GM12878 (cell line): ENCODE results near the gene SULF2. TPM values are rescaled to one million over a fixed set of nuclear protein-coding genes. Genes with fewer than 3 reads are reported as not detected.

Experiments used
- ATAC-seq: fragments of 200-7000 bp; cut with Tn5 transposase; 3 replicates; pipeline ENCODE4 v1.9.1; 2020; ENCODE audit warnings: mild to moderate bottlenecking, moderate library complexity
- BruUV-seq: library from RNA; stranded (reverse); fragments of 400-500 nt; replicated peaks from 2 replicates; lab custom pipeline; 2021; lab: Mats Ljungman, UMichigan
- CTCF ChIA-PET: fragments of 300-600 bp; sonication (Branson Sonifier 250); formaldehyde crosslinking; extraction: SDS; loops from one replicate; lab custom pipeline; 2021; ENCODE audit warnings: inconsistent platforms; lab: Yijun Ruan, JAX
- POLR2A ChIA-PET: fragments of 350-600 bp; formaldehyde crosslinking; extraction: SDS; loops from one replicate; lab custom pipeline; 2021; ENCODE audit warnings: inconsistent platforms; lab: Charles Lee
- RAD21 ChIA-PET: fragments of 300-600 bp; sonication (Branson Sonifier 250); formaldehyde crosslinking; loops from one replicate; lab custom pipeline; 2023; ENCODE audit warnings: antibody characterized with exemption; ENCODE audit not compliant: unreplicated experiment; lab: Charles Lee
- SMC1A ChIA-PET: fragments of 300-600 bp; sonication (Branson Sonifier 250); formaldehyde crosslinking; loops from one replicate; lab custom pipeline; 2023; ENCODE audit not compliant: unreplicated experiment, uncharacterized antibody; lab: Charles Lee
- DNase-seq: peaks from one replicate; pipeline ENCODE4 v3.0.0-alpha.2; 2011; ENCODE audit warnings: low read depth, low spot score
- FAIRE-seq: peaks from 3 replicates; lab custom pipeline; 2011; peaks lifted over from hg19 to GRCh38; lab: Jason Lieb, UNC
- H2AFZ ChIP-seq: 2 replicates; pipeline ENCODE4 v1.6.0; 2011; ENCODE audit warnings: low read depth, low read length, control low read depth; ENCODE audit not compliant: control insufficient read depth
- H3K27ac ChIP-seq: 2 replicates; pipeline ENCODE4 v1.5.1; 2011; ENCODE audit warnings: control low read depth; ENCODE audit not compliant: control insufficient read depth, insufficient read depth
- H3K27me3 ChIP-seq, 2 experiments: replicated peaks in 1 of 2; 2 replicates each; pipeline versions ENCODE4 v1.6.0 to v1.6.1; 2011; ENCODE audit warnings: low read length in 1 of 2; ENCODE audit not compliant: control insufficient read depth in 2 of 2, insufficient read depth in 2 of 2
- H3K36me3 ChIP-seq, 2 experiments: 2 replicates each; pipeline ENCODE4 v1.5.1; 2011; ENCODE audit warnings: low read length in 1 of 2; ENCODE audit not compliant: control insufficient read depth in 2 of 2, insufficient read depth in 2 of 2
- H3K4me1 ChIP-seq: 2 replicates; pipeline ENCODE4 v1.6.1; 2011; ENCODE audit warnings: mild to moderate bottlenecking, low read length, moderate library complexity, mixed read lengths; ENCODE audit not compliant: control insufficient read depth, insufficient read depth
- H3K4me2 ChIP-seq: 2 replicates; pipeline ENCODE4 v1.6.0; 2011; ENCODE audit warnings: control low read depth; ENCODE audit not compliant: control insufficient read depth, insufficient read depth
- H3K4me3 ChIP-seq: fragments of 200-600 bp; sonication (generic); 2 replicates; pipeline ENCODE4 v1.5.1; 2016
- H3K79me2 ChIP-seq: 2 replicates; pipeline ENCODE4 v1.6.0; 2011; ENCODE audit warnings: low read length; ENCODE audit not compliant: control insufficient read depth, insufficient read depth
- H3K9ac ChIP-seq: 2 replicates; pipeline ENCODE4 v1.8.0; 2011; ENCODE audit warnings: low read length, control low read depth, mixed read lengths; ENCODE audit not compliant: control insufficient read depth, insufficient read depth
- H3K9me3 ChIP-seq: replicated peaks from 3 replicates; pipeline ENCODE4 v1.5.1; 2011; ENCODE audit warnings: mild to moderate bottlenecking, low read length; ENCODE audit not compliant: control insufficient read depth, insufficient read depth
- H4K20me1 ChIP-seq: 2 replicates; pipeline ENCODE4 v1.6.0; 2011; ENCODE audit not compliant: control insufficient read depth, insufficient read depth
- ATF3 ChIP-seq: IDR thresholded peaks from 2 replicates; pipeline ENCODE4 v1.6.1; 2011; ENCODE audit warnings: low read depth, mild to moderate bottlenecking, low read length, moderate library complexity, borderline replicate concordance; ENCODE audit errors: extremely low read depth
- ATF7 ChIP-seq: fragments of 450-650 bp; IDR thresholded peaks from 2 replicates; pipeline ENCODE4 v1.6.1; 2016; ENCODE audit warnings: low read depth, mild to moderate bottlenecking
- BCLAF1 ChIP-seq: fragments of 450-650 bp; IDR thresholded peaks from 2 replicates; pipeline ENCODE4 v1.6.1; 2017; ENCODE audit warnings: antibody characterized with exemption, mild to moderate bottlenecking, moderate library complexity
- ESRRA ChIP-seq: IDR thresholded peaks from 2 replicates; pipeline ENCODE4 v1.6.1; 2012; ENCODE audit warnings: mild to moderate bottlenecking, low read length, improper control_type of control experiment
- ETV6 ChIP-seq, 2 experiments: fragments of 450-650 bp in 1 of 2; IDR thresholded peaks in 1 of 2; conservative IDR thresholded peaks in 1 of 2; 2 replicates each; pipeline ENCODE4 v1.6.1; 2014; ENCODE audit warnings: antibody characterized with exemption in 1 of 2, borderline replicate concordance in 1 of 2, low read depth in 1 of 2, mild to moderate bottlenecking in 1 of 2, moderate library complexity in 1 of 2
- HDAC2 ChIP-seq: fragments of 200-600 bp; sonication (generic); IDR thresholded peaks from 2 replicates; pipeline ENCODE4 v1.6.1; 2017
- HDGF ChIP-seq: fragments of 450-650 bp; IDR thresholded peaks from 2 replicates; pipeline ENCODE4 v1.6.1; 2016; ENCODE audit warnings: antibody characterized with exemption
- NR2C2 ChIP-seq: IDR thresholded peaks from 2 replicates; pipeline ENCODE4 v1.6.1; 2011; ENCODE audit warnings: borderline replicate concordance, low read depth; ENCODE audit not compliant: control insufficient read depth, insufficient read length
- PKNOX1 ChIP-seq: fragments of 450-650 bp; IDR thresholded peaks from 2 replicates; pipeline ENCODE4 v1.6.1; 2016; ENCODE audit warnings: mild to moderate bottlenecking
- SMAD5 ChIP-seq: IDR thresholded peaks from 2 replicates; pipeline ENCODE4 v1.6.1; 2016; ENCODE audit warnings: antibody characterized with exemption, low read depth
- SUZ12 ChIP-seq: fragments of 200-600 bp; sonication (generic); IDR thresholded peaks from one replicate; pipeline ENCODE4 v1.6.1; 2018; ENCODE audit warnings: antibody characterized with exemption, mild to moderate bottlenecking; ENCODE audit not compliant: unreplicated experiment
- YY1 ChIP-seq: IDR thresholded peaks from 2 replicates; pipeline ENCODE4 v1.6.1; 2011; ENCODE audit warnings: low read depth, mild to moderate bottlenecking, low read length
- ZBTB33 ChIP-seq: fragments of 450-650 bp; IDR thresholded peaks from 2 replicates; pipeline ENCODE4 v1.6.1; 2017; ENCODE audit warnings: mild to moderate bottlenecking
- ZBTB40 ChIP-seq: fragments of 450-650 bp; IDR thresholded peaks from 2 replicates; pipeline ENCODE4 v1.6.1; 2016; ENCODE audit warnings: mild to moderate bottlenecking, moderate library complexity, borderline replicate concordance
- ZNF384 ChIP-seq: IDR thresholded peaks from 2 replicates; pipeline ENCODE4 v1.6.1; 2012; ENCODE audit warnings: low read depth, mild to moderate bottlenecking, low read length, improper control_type of control experiment, borderline replicate concordance
- WGBS: methylation state at CpG from one replicate; pipeline ENCODE4 v1.1.6; 2016; ENCODE audit warnings: low lambda C conversion rate; ENCODE audit not compliant: insufficient replicate concordance, insufficient coverage; ENCODE audit errors: missing lambda C conversion rate; 5-methylcytosine and 5-hydroxymethylcytosine counted together
- in situ Hi-C: fragments of 300-500 bp; cut with MboI; formaldehyde crosslinking; loops from 9 replicates; pipeline ENCODE4 v1.14.3; 2018; ENCODE audit warnings: mixed read lengths
- intact Hi-C: fragments of 100-400 bp; cut with micrococcal nuclease; formaldehyde crosslinking; loops from one replicate; pipeline ENCODE4 v1.14.2; 2022; ENCODE audit not compliant: unreplicated experiment
- polyA plus RNA-seq, 11 experiments: library from polyadenylated mRNA; depleted of rRNA in 4 of 11; unstranded in 6 of 11; stranded (reverse) in 5 of 11; fragments of >200 nt; fragmentation: Nextera tagmentation in 4 of 11; fragmentation: Illumina TruSeq in 1 of 11; extraction: Ambion mirVana in 4 of 11; extraction: Trizol in 1 of 11; gene quantifications; 1 replicate in 1 of 11; 2 replicates in 10 of 11; pipeline versions ENCODE4 v1.2.1 to v1.2.3, GENCODE V29; 2011 to 2016; ENCODE audit warnings: inconsistent platforms in 2 of 11, missing spikeins in 2 of 11, low read depth in 1 of 11
- total RNA-seq, 4 experiments: library from RNA; depleted of rRNA in 3 of 4; stranded (reverse); fragments of >200 nt in 3 of 4; fragmentation: Illumina TruSeq in 1 of 4; extraction: Trizol in 1 of 4; gene quantifications; 2 replicates each; pipeline versions ENCODE4 v1.2.1 to v1.2.3, GENCODE V29; 2013 to 2021

The SULF2 gene
- total and polyA plus RNA-seq, 10 of the 15 experiments (the other 5 are each of a cell fraction or from before 2014, with no cell fraction given) = 0.69 to 4.1 (median 1.6) TPM

GRCh38 chr20:47790580-47790965 is 5.3 kb upstream of the SULF2 start:
- Histone ChIP-seq H3K27me3 (peaks cover 2 to 13% of the 10 kb centered on the region in 2 experiments), H4K20me1 (no peaks in the 10 kb centered on the region), H3K27ac (no peak overlapping the region), H2AFZ (no peak overlapping the region), H3K36me3 (no peaks in the 10 kb centered on the region), H3K4me1 (no peaks in the 10 kb centered on the region), H3K4me2 (no peak overlapping the region), H3K79me2 (no peaks in the 10 kb centered on the region), H3K9ac (no peak overlapping the region), H3K9me3 (no peaks in the 10 kb centered on the region), H3K4me3 (no peak overlapping the region)
- POLR2A ChIA-PET = no interaction called here
- no peak for ATAC-seq
- no TSS peak for BruUV-seq
- CTCF ChIA-PET = no interaction called here
- 19% methylated on average over 5 of the region's 5 CpGs for WGBS
- intact Hi-C loops = no loop called here
- in situ Hi-C loops = no loop called here
- RAD21 ChIA-PET = no interaction called here
- no peak for FAIRE-seq
- DNase-seq = no peak
- SMC1A ChIA-PET = no interaction called here
- TF ChIP-seq SMAD5 = no peak
- TF ChIP-seq YY1 = no peak
- TF ChIP-seq ESRRA = no peak
- TF ChIP-seq ETV6 (conservative IDR thresholded peaks at IDR 0.05 in 1 of 2, IDR thresholded peaks at IDR 0.05 in 1 of 2; ENCODE audit: borderline replicate concordance in 1 of 2, low read depth in 1 of 2) = no peak
- TF ChIP-seq ZBTB33 = no peak
- no peak for TF ChIP-seq BCLAF1
- TF ChIP-seq ATF3 = no peak
- TF ChIP-seq ZBTB40 = no peak
- no peak for TF ChIP-seq SUZ12
- no peak for TF ChIP-seq PKNOX1
- TF ChIP-seq NR2C2 = no peak
- no peak for TF ChIP-seq ATF7
- TF ChIP-seq HDGF = no peak
- no peak for TF ChIP-seq ZNF384
- TF ChIP-seq HDAC2 = no peak
